Activated CD8-positive, alpha-beta memory T cell treated with anti-CD3 and anti-CD28 coated beads for 1 hour (primary cell): Measurements from ENCODE around the gene RPL13A.
A peak's percentile ranks its signal among the peaks of the same experiment; 100 is the strongest.

Experiments
- DNase-seq, 2 donors: peaks; one replicate each; pipeline ENCODE4 v3.0.0-alpha.2; 2020; ENCODE audit warnings: low read depth in 1 of 2; ENCODE audit errors: extremely low read depth in 1 of 2

RPL13A gene

GRCh38 chr19:49479975-49480628 lies 7.3 kb upstream of the RPL13A start:
- DNase-seq = no peak

- no peak for DNase-seq
These were observed 6.3 kb upstream of the RPL13A start for GRCh38 chr19:49481020-49481683.

- no peak for DNase-seq
These were observed 1.2 kb upstream of the RPL13A start for GRCh38 chr19:49486232-49486631.

GRCh38 chr19:49486710-49487276 lies 615 bp upstream of the RPL13A start:
- no peak for DNase-seq

- no peak for DNase-seq
These were observed 846 bp downstream of the RPL13A start for GRCh38 chr19:49488046-49488862.

GRCh38 chr19:49488863-49489537 lies 1.6 kb downstream of the RPL13A start:
- DNase-seq = no peak

- DNase-seq = no peak
These were observed 2.3 kb downstream of the RPL13A start for GRCh38 chr19:49489601-49490167.

GRCh38 chr19:49490287-49491029 lies 3.0 kb downstream of the RPL13A start:
- no peak for DNase-seq

- no peak for DNase-seq
These were observed 3.8 kb downstream of the RPL13A start for GRCh38 chr19:49491030-49491803.

GRCh38 chr19:49491804-49492572 lies 4.6 kb downstream of the RPL13A start:
- no peak for DNase-seq

GRCh38 chr19:49492573-49493405 lies 5.4 kb downstream of the RPL13A start:
- DNase-seq = no peak

- no peak for DNase-seq
These were observed 9.2 kb downstream of the RPL13A start for GRCh38 chr19:49496574-49497008.

- peak; percentile 49 to 57 for DNase-seq
These were observed 9.8 kb downstream of the RPL13A start for GRCh38 chr19:49497047-49497788.

GRCh38 chr19:49497789-49498103 lies 10.3 kb downstream of the RPL13A start:
- DNase-seq = no peak

GRCh38 chr19:49498475-49498874 lies 11.1 kb downstream of the RPL13A start:
- no peak for DNase-seq

GRCh38 chr19:49499030-49499670 lies 11.7 kb downstream of the RPL13A start:
- no peak for DNase-seq
